OCI-LY7 (cell line): ENCODE data around the gene STAC3.

Experiments
- CTCF ChIP-seq: fragments of 200-600 bp; sonication (generic); conservative IDR thresholded peaks from 2 replicates; pipeline ENCODE4 v1.5.1; 2014; ENCODE audit warnings: mild to moderate bottlenecking, antibody characterized with exemption, low read length, moderate library complexity, mixed read lengths
- EZH2phosphoT487 ChIP-seq: fragments of 200-600 bp; sonication (generic); IDR thresholded peaks from 2 replicates; pipeline ENCODE4 v1.6.1; 2018; ENCODE audit warnings: low read depth, borderline replicate concordance, mild to moderate bottlenecking, mixed run types, antibody characterized with exemption, low read length, moderate library complexity, mixed read lengths

GRCh38 chr12:57243521-57244311 lies 7.3 kb downstream of the STAC3 start:
- TF ChIP-seq CTCF, result peak; percentile 84
- TF ChIP-seq EZH2phosphoT487, result no peak
